ENCODE measurements around the gene PANK2.
"Not testable (repeated sequence)": the region's sequence is repeated elsewhere in the genome, so short reads cannot be mapped to it uniquely, and the experiment has no call there.

The PANK2 gene

DNA sequence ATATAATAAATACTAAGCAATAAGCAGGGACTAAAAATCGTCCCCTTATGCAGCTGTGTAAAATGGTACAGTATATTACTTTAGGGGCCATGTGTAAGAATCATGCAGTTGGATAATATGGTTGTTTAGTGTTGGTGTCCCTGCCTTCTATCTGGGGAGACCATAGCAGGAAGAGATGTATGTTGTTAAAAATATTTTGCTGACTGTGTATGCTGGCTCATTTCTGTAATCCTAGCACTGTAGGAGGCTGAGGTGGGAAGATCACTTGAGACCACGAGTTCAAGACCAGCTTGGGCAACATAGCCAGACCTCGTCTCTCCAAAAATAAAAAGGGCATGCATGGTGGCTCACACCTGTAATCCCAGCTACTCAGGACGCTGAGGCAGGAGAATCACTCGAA is 5.6 kb downstream of the PANK2 start:
- TF ChIP-seq, protein P1, sequence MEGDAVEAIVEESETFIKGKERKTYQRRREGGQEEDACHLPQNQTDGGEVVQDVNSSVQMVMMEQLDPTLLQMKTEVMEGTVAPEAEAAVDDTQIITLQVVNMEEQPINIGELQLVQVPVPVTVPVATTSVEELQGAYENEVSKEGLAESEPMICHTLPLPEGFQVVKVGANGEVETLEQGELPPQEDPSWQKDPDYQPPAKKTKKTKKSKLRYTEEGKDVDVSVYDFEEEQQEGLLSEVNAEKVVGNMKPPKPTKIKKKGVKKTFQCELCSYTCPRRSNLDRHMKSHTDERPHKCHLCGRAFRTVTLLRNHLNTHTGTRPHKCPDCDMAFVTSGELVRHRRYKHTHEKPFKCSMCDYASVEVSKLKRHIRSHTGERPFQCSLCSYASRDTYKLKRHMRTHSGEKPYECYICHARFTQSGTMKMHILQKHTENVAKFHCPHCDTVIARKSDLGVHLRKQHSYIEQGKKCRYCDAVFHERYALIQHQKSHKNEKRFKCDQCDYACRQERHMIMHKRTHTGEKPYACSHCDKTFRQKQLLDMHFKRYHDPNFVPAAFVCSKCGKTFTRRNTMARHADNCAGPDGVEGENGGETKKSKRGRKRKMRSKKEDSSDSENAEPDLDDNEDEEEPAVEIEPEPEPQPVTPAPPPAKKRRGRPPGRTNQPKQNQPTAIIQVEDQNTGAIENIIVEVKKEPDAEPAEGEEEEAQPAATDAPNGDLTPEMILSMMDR (IDR thresholded peaks at IDR 0.05; ENCODE audit: low read depth, low read length), result no peak
- no peak overlapping the region for H3K4me3 ChIP-seq (ENCODE audit: low read depth, low read length)

DNA sequence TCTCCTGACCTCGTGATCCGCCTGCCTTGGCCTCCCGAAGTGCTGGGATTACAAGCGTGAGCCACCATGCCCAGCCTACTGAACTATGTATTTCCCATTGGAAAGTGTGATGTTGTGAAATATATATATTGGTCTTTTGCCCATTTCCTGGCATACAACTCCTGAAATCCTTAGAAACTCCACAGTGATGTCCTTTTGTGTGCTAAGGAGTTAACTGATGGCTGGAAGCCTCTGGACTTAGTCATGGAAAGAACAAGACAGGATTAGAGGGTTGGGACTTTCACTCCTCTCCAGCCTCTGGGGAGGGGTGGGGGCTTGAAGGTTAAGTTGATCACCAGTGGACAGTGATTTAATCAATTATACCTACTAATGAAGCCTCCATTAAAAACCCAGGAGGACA is 7.1 kb downstream of the PANK2 start:
- H3K4me3 ChIP-seq (ENCODE audit: low read depth, low read length), result no peak overlapping the region
- TF ChIP-seq, protein P1 (IDR thresholded peaks at IDR 0.05; ENCODE audit: low read depth, low read length), result no peak

DNA sequence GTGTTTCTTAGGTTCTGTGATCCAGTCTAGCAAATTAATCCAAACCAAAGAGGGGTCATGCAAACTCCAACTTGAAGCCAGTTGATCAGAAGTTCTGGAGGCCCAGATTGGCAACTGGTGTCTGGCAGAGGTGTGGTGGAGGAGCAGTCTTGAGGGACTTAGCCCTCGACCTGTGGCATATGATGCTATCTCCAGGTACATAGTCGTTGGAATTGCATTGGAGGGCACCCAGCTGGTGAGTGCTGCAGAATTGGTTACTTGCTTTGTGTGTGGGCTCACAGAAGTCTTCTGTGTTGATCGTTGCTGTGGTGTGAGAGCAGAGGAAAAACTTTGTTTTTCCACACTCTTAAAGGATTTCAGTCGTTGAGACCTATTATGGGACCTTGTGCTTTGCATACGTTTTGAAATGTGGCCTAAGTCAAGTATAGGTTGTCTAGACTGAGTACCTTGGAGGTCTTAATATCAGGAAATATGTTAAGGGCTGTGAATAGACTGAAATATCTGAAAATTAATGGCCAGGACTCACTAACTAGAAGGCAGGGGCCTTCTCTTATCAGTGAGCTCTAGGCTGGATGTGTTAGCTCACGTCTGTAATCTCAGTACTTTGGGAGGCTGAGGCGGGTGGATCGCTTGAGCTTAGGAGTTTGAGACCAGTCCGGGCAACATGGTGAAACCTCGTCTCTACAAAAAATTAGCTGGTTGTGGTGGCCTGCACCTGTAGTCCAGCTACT is 7.8 kb downstream of the PANK2 start:
- TF ChIP-seq, protein P1 (IDR thresholded peaks at IDR 0.05; ENCODE audit: low read depth, low read length), result no peak
- no peak overlapping the region for H3K4me3 ChIP-seq (ENCODE audit: low read depth, low read length)

DNA sequence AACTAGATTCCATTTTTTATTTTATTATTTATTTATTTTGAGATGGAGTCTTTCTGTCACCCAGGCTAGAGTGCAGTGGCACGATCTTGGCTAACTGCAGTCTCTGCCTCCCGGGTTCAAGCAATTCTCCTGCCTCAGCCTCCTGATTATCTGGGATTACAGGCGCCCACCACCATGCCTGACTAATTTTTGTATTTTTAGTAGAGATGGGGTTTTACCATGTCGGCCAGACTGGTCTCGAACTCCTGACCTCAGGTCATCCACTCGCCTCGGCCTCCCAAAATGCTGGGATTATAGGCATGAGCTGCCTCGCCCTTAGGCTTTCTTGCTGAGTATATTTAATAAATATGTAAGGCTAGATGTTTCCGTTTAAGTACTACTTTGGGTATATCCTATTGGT is 9.0 kb downstream of the PANK2 start:
- not testable (repeated sequence) for H3K4me3 ChIP-seq (ENCODE audit: low read depth, low read length)

DNA sequence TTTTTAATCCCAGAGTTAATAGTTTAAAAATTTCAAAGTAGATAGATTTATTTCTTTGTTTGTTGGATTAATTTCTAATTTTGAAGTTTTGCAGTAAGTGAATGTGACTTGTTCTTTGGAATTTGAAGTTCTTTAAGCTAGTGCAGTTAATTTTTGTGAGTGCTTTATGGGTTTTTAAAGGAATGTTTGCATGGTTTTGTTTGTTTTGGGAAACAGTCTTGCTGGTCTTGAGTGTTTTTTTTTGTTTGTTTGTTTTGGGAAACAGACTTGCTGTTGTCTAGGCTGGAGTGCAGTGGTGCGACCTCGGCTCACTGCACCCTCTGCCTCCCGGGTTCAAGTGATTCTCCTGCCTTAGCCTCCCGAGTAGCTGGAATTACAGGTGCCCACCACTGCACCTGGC is 9.5 kb downstream of the PANK2 start:
- no peak overlapping the region for H3K4me3 ChIP-seq (ENCODE audit: low read depth, low read length)
- TF ChIP-seq, protein P1 (IDR thresholded peaks at IDR 0.05; ENCODE audit: low read depth, low read length), result no peak

DNA sequence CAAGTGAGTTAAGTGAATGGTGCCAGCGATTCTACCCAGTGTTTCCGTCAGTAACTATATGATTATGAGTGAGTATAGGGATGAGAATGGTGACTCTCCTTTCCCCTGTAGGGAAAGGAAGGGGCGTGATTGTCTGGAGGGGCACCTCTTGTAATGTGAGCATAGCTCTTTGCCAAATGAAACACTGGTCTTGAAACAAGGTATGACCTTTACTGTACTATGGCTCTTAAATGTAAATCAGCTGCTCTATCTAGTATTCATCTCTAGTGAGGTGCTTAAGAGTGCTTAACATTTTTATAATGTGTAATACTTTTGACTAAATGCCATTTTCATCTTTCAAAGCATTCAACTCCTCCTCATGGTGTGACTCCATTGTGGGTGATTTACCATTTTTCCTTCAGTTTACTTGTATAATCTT is 11.0 kb downstream of the PANK2 start:
- no peak overlapping the region for H3K4me3 ChIP-seq (ENCODE audit: low read depth, low read length)
- TF ChIP-seq, protein P1 (IDR thresholded peaks at IDR 0.05; ENCODE audit: low read depth, low read length), result no peak

DNA sequence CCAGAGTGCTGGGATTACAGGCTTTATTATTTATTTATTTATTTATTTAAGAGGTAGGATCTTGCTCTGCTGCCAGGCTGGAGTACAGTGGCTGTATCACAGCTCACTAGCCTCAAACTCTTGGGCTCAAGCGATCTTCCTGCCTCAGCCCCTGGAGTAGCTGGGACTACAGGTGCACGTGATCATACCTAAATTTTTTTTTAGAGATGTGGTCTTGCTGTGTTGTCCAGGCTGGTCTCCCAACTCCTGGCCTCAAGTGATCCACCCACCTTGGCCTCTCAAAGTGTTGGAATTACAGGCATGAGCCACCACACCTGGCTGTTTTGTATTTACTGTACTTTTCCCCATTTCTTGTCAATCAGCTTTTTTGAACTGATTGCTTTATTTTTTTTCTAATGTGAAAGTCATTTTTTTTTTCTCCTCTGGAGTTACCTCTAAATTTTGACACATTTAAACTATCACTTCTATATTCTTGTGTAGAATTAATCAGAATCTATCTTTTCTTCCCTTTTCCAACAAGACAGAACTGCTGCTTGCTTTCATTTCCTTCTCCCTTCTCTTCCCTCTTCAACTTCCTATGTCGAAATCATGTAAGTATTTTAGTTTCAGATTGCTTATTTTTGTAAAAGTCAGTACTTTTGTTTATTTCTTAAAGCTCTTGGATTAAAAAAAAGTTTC is 12.0 kb downstream of the PANK2 start:
- TF ChIP-seq, protein P1 (IDR thresholded peaks at IDR 0.05; ENCODE audit: low read depth, low read length), result no peak
- H3K4me3 ChIP-seq (ENCODE audit: low read depth, low read length), result peak overlapping the region; percentile 23; the same call in 1 of the 2 replicates

Measured in WI38 (cell line).